ENCODE data around the gene EFNA5. TPM values are rescaled to one million over a fixed set of nuclear protein-coding genes. Genes with fewer than 3 reads are reported as not detected.

The EFNA5 gene
- total RNA-seq, 2 donors from 2014 or later = 5.6 to 7.2 TPM

DNA sequence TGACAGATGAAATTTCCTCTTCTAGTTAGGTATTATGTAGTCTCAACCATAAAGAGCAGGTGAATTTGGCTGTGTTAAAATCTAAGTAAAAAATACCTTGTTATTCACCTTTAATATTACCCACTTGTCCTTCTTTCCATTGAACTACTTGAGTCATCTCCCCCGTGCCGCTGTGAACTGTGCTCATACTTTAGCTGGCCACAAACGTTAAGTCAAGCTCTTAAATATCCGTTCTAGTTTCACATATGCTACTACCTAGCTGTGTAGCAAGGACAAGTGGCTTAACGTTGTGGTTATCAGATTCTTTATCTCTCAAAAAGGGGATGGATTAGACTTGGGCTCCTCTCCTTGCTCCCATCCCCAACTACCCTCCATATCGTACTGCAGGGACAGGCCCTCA, 110.4 kb downstream of the EFNA5 start:
- Histone ChIP-seq H3K36me3 (no peaks in the 10 kb centered on the region), H3K27ac (no peak overlapping the region), H3K4me1 (replicated peaks) (no peaks in the 10 kb centered on the region), H3K27me3 (replicated peaks; ENCODE audit: insufficient read depth) (no peaks in the 10 kb centered on the region), H3K9me3 (no peaks in the 10 kb centered on the region), H3K4me3 (no peak overlapping the region)
- no peak for DNase-seq (ENCODE audit: low spot score)
- TF ChIP-seq POLR2AphosphoS5 (IDR thresholded peaks at IDR 0.05) = no peak
- TF ChIP-seq, protein P1, sequence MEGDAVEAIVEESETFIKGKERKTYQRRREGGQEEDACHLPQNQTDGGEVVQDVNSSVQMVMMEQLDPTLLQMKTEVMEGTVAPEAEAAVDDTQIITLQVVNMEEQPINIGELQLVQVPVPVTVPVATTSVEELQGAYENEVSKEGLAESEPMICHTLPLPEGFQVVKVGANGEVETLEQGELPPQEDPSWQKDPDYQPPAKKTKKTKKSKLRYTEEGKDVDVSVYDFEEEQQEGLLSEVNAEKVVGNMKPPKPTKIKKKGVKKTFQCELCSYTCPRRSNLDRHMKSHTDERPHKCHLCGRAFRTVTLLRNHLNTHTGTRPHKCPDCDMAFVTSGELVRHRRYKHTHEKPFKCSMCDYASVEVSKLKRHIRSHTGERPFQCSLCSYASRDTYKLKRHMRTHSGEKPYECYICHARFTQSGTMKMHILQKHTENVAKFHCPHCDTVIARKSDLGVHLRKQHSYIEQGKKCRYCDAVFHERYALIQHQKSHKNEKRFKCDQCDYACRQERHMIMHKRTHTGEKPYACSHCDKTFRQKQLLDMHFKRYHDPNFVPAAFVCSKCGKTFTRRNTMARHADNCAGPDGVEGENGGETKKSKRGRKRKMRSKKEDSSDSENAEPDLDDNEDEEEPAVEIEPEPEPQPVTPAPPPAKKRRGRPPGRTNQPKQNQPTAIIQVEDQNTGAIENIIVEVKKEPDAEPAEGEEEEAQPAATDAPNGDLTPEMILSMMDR (IDR thresholded peaks at IDR 0.05) = no peak
- no peak for TF ChIP-seq POLR2A (IDR thresholded peaks at IDR 0.05)
- intact Hi-C loops (cut with DNase I) = no loop called here
- 96% methylated on average over 6 of the region's 6 CpGs for WGBS

DNA sequence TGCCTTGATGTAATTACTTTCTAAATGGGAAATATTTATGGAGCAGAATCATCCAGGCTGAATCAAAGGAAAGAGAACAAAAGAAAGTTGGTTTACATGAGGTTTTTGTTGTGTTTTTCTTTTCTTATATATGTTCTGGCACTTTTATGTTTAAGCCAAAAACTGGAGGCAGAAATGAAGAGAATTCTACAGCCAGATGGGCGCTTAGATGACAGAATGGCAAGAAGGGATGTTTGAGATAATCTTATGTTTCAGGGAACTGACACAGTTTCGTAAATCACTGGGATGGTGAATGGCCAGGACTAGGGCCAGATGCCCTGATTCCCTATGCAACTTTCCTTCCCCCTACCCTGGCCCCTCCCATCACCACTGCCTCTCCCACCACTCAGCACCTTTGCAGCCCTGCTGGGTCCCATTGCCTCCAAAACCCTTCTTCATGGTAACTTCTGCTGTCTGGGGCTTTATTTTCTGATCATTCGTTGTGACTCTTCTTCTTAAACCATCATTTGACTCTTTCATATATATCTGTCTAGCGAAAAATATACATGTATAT, 111.8 kb downstream of the EFNA5 start:
- no peaks in the 10 kb centered on the region for H3K36me3 ChIP-seq
- H3K9me3 ChIP-seq = no peaks in the 10 kb centered on the region
- no peak overlapping the region for H3K27ac ChIP-seq
- no peak overlapping the region for H3K4me3 ChIP-seq
- no peaks in the 10 kb centered on the region for H3K27me3 ChIP-seq (replicated peaks; ENCODE audit: insufficient read depth)
- intact Hi-C loops (cut with DNase I) = no loop called here
- 96% methylated on average over 4 of the region's 4 CpGs for WGBS
- no peak for TF ChIP-seq POLR2AphosphoS5 (IDR thresholded peaks at IDR 0.05)
- TF ChIP-seq POLR2A (IDR thresholded peaks at IDR 0.05) = no peak
- TF ChIP-seq, protein P1 (IDR thresholded peaks at IDR 0.05) = no peak
- DNase-seq (ENCODE audit: low spot score) = no peak
- H3K4me1 ChIP-seq (replicated peaks) = no peaks in the 10 kb centered on the region

DNA sequence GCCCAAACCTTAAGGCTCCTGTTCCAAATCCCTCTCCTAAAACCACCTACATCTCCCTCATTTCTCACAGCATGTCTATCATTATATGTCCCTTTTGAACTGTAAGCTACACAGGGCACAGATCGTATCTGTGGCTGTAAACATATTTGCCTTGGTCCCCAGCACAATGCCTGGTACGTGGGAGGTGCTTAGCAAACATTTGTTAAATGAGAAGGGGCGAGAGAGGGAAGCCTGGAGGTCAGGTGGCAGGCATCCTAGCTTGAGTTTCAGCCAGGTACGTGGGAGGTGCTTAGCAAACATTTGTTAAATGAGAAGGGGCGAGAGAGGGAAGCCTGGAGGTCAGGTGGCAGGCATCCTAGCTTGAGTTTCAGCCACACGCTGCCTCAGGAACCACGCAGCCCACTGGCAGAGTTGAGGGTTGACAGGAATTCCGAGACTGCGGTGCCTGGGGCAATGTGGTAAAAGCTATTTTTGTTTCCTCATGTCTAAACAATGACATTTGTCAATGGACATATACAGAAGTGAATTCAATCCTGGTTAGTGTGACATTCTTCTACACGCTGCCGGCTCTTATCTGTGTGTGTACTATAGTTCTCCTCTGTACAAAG, 113.6 kb downstream of the EFNA5 start:
- DNase-seq (ENCODE audit: low spot score) = peak; percentile 68
- H3K36me3 ChIP-seq = no peaks in the 10 kb centered on the region
- no peak overlapping the region for H3K27ac ChIP-seq
- no peak for TF ChIP-seq POLR2AphosphoS5 (IDR thresholded peaks at IDR 0.05)
- intact Hi-C loops (cut with DNase I) = no loop called here
- no peaks in the 10 kb centered on the region for H3K27me3 ChIP-seq (replicated peaks; ENCODE audit: insufficient read depth)
- H3K4me3 ChIP-seq = no peak overlapping the region
- H3K9me3 ChIP-seq = no peaks in the 10 kb centered on the region
- 29% methylated on average over 11 of the region's 11 CpGs for WGBS
- H3K4me1 ChIP-seq (replicated peaks) = no peaks in the 10 kb centered on the region

DNA sequence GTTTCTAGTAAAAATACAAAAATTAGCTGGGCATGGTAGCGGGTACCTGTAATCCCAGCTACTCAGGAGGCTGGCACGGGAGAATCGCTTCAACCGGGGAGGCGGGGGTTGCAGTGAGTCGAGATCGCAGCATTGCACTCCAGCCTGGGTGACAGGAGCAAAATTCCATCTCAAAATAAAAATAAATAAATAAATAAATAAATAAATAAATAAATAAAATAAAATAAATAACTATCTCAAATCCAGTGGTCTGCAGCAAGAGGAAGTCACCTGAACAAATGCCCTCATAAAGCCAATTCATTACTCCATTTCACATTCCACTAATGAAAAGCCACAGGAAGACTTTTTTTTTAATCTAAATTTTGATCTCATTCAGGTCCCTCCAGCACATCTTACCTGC, 114.2 kb downstream of the EFNA5 start:
- Histone ChIP-seq H3K36me3 (no peaks in the 10 kb centered on the region), H3K9me3 (no peaks in the 10 kb centered on the region), H3K27ac (no peak overlapping the region), H3K4me3 (no peak overlapping the region), H3K4me1 (replicated peaks) (no peaks in the 10 kb centered on the region), H3K27me3 (replicated peaks; ENCODE audit: insufficient read depth) (no peaks in the 10 kb centered on the region)
- intact Hi-C loops (cut with DNase I) = no loop called here
- no peak for DNase-seq (ENCODE audit: low spot score)
- TF ChIP-seq, protein P1 (IDR thresholded peaks at IDR 0.05) = no peak
- TF ChIP-seq POLR2A (IDR thresholded peaks at IDR 0.05) (no peak), POLR2AphosphoS5 (IDR thresholded peaks at IDR 0.05) (no peak)
- WGBS = 97% methylated on average over 7 of the region's 7 CpGs

DNA sequence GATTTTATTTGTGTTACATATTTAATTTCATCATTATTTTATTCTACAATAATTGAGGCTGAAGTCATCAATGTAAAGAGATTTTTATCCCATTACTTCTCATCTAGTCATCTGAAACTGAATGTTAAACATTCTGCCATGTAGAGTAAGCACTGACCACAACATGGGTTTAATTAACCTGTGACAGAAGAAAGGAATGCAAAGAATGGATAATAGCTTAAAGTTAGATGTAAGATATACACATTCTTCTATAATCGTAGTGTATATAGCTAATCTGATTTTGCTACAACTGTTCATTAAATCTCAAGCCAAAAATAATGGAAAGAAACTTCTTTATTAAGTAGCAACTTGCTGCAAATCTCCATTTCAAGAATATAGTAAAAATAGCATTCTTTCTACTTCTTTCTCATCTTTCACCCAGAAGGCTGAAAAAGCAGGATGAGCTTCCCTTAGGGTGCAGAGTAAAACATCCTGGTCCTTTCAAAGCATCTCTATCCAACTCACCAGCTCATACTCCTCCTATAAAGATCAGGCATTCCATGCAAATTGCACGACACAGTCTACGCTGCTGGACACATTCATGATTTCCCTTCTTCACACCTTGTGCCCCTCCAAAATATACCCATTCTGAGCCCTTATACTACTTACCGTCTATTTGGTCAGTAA, 115.2 kb downstream of the EFNA5 start:
- intact Hi-C loops (cut with DNase I) = no loop called here
- H3K9me3 ChIP-seq = no peaks in the 10 kb centered on the region
- H3K27ac ChIP-seq = no peak overlapping the region
- no peaks in the 10 kb centered on the region for H3K27me3 ChIP-seq (replicated peaks; ENCODE audit: insufficient read depth)
- no peak for DNase-seq (ENCODE audit: low spot score)
- no peaks in the 10 kb centered on the region for H3K36me3 ChIP-seq
- H3K4me3 ChIP-seq = no peak overlapping the region
- TF ChIP-seq POLR2AphosphoS5 (IDR thresholded peaks at IDR 0.05) = no peak
- TF ChIP-seq, protein P1 (IDR thresholded peaks at IDR 0.05) = no peak
- TF ChIP-seq POLR2A (IDR thresholded peaks at IDR 0.05) = no peak
- 79% methylated on average over 4 of the region's 4 CpGs for WGBS
- no peaks in the 10 kb centered on the region for H3K4me1 ChIP-seq (replicated peaks)

All from prostate gland (tissue), 2 donors.